ENCODE results near the gene OSBPL6. TPM values are rescaled to one million over a fixed set of nuclear protein-coding genes. Genes with fewer than 3 reads are reported as not detected.
A peak's percentile ranks its signal among the peaks of the same experiment; 100 is the strongest.

OSBPL6 gene
- total and polyA plus RNA-seq, 9 of the 15 experiments (the other 6 are each of a cell fraction or from before 2014, with no cell fraction given), result 3.4 to 12.7 (median 9.3) TPM

DNA sequence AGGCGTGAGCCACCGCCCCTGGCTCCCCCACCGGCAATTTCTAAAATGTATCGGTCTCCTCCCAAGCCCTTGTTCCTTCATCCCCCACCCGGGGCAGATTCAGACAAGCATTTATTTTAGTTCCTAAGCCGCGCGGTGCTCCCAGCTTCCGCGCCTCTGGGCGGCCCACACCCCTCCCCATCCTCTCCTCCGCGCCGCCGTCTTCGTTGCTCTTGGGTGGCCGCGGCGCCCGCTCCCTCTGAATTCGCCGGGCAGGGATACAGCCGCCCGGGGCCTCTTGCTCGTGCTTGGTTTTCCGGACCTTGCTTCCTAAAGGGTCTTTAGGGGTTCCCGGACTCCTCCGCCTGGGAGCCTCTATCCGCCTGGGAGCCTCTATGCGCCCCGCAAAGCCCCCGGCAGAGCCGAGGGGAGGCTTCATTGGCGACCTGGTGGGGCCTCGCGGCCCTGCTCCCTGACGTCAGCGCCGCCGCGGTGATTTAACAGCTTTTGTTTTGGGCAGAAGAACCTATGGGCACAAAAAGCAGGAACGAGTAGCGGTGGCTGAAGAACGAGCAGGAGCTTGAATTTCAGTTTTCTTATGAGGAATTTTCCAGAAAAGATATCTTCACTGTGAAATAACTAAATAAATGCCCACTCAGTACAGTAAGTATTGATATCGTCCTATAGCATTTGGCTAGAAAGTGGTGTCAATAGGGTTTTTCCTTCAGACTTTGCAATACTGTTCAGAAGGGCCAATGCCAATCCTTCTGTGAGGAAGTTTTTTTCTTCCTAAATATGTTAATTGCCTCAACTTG, 219.4 kb downstream of the OSBPL6 start (continued):
- TF ChIP-seq, protein P1, sequence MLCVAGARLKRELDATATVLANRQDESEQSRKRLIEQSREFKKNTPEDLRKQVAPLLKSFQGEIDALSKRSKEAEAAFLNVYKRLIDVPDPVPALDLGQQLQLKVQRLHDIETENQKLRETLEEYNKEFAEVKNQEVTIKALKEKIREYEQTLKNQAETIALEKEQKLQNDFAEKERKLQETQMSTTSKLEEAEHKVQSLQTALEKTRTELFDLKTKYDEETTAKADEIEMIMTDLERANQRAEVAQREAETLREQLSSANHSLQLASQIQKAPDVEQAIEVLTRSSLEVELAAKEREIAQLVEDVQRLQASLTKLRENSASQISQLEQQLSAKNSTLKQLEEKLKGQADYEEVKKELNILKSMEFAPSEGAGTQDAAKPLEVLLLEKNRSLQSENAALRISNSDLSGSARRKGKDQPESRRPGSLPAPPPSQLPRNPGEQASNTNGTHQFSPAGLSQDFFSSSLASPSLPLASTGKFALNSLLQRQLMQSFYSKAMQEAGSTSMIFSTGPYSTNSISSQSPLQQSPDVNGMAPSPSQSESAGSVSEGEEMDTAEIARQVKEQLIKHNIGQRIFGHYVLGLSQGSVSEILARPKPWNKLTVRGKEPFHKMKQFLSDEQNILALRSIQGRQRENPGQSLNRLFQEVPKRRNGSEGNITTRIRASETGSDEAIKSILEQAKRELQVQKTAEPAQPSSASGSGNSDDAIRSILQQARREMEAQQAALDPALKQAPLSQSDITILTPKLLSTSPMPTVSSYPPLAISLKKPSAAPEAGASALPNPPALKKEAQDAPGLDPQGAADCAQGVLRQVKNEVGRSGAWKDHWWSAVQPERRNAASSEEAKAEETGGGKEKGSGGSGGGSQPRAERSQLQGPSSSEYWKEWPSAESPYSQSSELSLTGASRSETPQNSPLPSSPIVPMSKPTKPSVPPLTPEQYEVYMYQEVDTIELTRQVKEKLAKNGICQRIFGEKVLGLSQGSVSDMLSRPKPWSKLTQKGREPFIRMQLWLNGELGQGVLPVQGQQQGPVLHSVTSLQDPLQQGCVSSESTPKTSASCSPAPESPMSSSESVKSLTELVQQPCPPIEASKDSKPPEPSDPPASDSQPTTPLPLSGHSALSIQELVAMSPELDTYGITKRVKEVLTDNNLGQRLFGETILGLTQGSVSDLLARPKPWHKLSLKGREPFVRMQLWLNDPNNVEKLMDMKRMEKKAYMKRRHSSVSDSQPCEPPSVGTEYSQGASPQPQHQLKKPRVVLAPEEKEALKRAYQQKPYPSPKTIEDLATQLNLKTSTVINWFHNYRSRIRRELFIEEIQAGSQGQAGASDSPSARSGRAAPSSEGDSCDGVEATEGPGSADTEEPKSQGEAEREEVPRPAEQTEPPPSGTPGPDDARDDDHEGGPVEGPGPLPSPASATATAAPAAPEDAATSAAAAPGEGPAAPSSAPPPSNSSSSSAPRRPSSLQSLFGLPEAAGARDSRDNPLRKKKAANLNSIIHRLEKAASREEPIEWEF (CRISPR knock-in tag; IDR thresholded peaks at IDR 0.05), result no peak
- no peak for TF ChIP-seq NR1H2 (CRISPR knock-in tag; IDR thresholded peaks at IDR 0.05)
- TF ChIP-seq ZNF551 (CRISPR knock-in tag; IDR thresholded peaks at IDR 0.05), result no peak
- no peak for TF ChIP-seq BMI1 (IDR thresholded peaks at IDR 0.05; ENCODE audit: low read length)
- TF ChIP-seq, protein P2, sequence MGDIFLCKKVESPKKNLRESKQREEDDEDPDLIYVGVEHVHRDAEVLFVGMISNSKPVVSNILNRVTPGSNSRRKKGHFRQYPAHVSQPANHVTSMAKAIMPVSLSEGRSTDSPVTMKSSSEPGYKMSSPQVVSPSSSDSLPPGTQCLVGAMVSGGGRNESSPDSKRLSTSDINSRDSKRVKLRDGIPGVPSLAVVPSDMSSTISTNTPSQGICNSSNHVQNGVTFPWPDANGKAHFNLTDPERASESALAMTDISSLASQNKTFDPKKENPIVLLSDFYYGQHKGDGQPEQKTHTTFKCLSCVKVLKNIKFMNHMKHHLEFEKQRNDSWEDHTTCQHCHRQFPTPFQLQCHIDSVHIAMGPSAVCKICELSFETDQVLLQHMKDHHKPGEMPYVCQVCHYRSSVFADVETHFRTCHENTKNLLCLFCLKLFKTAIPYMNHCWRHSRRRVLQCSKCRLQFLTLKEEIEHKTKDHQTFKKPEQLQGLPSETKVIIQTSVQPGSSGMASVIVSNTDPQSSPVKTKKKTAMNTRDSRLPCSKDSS (IDR thresholded peaks at IDR 0.05; ENCODE audit: low read depth, partially characterized antibody), result no peak
- TF ChIP-seq, protein P3, sequence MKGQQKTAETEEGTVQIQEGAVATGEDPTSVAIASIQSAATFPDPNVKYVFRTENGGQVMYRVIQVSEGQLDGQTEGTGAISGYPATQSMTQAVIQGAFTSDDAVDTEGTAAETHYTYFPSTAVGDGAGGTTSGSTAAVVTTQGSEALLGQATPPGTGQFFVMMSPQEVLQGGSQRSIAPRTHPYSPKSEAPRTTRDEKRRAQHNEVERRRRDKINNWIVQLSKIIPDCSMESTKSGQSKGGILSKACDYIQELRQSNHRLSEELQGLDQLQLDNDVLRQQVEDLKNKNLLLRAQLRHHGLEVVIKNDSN (CRISPR knock-in tag; IDR thresholded peaks at IDR 0.05), result no peak
- peak; percentile 95 for TF ChIP-seq POLR2G (IDR thresholded peaks at IDR 0.05; ENCODE audit: low read depth, low read length)
- no peak for TF ChIP-seq ZNF79 (CRISPR knock-in tag; IDR thresholded peaks at IDR 0.05; ENCODE audit: low read depth)
- TF ChIP-seq MAFF (IDR thresholded peaks at IDR 0.05; ENCODE audit: low read length), result no peak
- TF ChIP-seq DMBX1 (CRISPR knock-in tag; IDR thresholded peaks at IDR 0.05; ENCODE audit: borderline replicate concordance), result peak; percentile 69; the same call in 1 of the 2 replicates
- peak; percentile 83; the same call in 1 of the 2 replicates for TF ChIP-seq L3MBTL2 (IDR thresholded peaks at IDR 0.05)
- TF ChIP-seq, protein P4, sequence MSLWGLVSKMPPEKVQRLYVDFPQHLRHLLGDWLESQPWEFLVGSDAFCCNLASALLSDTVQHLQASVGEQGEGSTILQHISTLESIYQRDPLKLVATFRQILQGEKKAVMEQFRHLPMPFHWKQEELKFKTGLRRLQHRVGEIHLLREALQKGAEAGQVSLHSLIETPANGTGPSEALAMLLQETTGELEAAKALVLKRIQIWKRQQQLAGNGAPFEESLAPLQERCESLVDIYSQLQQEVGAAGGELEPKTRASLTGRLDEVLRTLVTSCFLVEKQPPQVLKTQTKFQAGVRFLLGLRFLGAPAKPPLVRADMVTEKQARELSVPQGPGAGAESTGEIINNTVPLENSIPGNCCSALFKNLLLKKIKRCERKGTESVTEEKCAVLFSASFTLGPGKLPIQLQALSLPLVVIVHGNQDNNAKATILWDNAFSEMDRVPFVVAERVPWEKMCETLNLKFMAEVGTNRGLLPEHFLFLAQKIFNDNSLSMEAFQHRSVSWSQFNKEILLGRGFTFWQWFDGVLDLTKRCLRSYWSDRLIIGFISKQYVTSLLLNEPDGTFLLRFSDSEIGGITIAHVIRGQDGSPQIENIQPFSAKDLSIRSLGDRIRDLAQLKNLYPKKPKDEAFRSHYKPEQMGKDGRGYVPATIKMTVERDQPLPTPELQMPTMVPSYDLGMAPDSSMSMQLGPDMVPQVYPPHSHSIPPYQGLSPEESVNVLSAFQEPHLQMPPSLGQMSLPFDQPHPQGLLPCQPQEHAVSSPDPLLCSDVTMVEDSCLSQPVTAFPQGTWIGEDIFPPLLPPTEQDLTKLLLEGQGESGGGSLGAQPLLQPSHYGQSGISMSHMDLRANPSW (CRISPR knock-in tag; IDR thresholded peaks at IDR 0.05), result no peak
- no peak for TF ChIP-seq ZNF780A (CRISPR knock-in tag; IDR thresholded peaks at IDR 0.05)
- no peak for TF ChIP-seq ZC3H4 (CRISPR knock-in tag; IDR thresholded peaks at IDR 0.05; ENCODE audit: borderline replicate concordance)
- TF ChIP-seq PTRF (tag; IDR thresholded peaks at IDR 0.05), result no peak
- TF ChIP-seq, protein P5, sequence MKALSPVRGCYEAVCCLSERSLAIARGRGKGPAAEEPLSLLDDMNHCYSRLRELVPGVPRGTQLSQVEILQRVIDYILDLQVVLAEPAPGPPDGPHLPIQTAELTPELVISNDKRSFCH (CRISPR knock-in tag; IDR thresholded peaks at IDR 0.05), result no peak
- TF ChIP-seq, protein P5 (tag; IDR thresholded peaks at IDR 0.05), result 0 out of 2 replicates have a peak, but pooled peaks have one; percentile 37
